Activated CD8-positive, alpha-beta memory T cell treated with anti-CD3 and anti-CD28 coated beads, Interleukin-2, amount 50 U/mL, for 1 hour (primary cell): ENCODE data around the gene C18orf63.
"Not testable (repeated sequence)": the region's sequence is repeated elsewhere in the genome, so short reads cannot be mapped to it uniquely, and the experiment has no call there.

Experiments
- DNase-seq: peaks from one replicate; pipeline ENCODE4 v3.0.0-alpha.2; 2020; ENCODE audit errors: extremely low read depth

Gene C18orf63

DNA sequence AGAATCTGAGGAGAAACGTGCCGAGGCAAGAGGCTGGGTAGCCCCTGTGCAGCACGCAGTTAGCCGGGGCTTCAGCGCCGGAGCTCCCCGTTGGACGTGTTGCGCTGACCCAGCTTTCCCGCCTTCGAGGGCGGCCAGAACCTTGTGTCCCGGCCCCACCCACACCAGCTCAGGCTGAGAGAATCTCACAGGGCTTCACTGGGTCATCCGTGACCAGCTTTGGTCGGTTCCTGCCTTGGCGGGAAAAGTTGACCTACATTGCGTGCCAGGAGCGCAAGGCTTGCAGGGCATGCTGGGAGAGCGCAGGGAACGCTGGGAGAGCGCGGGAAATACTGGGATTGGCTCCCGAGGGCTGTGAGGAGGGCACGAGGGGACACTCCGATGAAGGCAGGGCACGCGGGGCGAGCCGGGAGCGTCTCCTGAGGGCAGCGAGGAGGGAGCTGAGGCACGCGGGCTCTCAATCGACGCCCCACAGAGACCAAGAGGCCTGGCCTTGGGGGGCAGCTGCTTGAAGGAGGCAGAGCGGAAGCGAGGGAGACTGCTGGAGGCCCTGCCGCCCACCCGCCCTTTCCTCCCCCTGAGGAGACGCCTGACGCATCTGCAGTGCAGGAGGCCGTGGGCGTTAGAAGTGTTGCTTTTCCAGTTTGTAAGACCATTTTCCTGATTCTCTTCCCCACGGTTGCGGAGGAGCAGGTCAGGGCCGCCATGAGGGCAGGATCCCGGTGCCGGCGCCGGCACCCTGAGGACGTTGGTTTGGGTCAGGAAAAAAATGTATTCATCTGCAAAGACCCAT lies at the start of gene C18orf63:
TSS of gene C18orf63 (plus strand) at position 376 of the 793 bp plus-strand sequence. CDS start 2,027 bp downstream, outside the sequence.
- DNase-seq: no peak

DNA sequence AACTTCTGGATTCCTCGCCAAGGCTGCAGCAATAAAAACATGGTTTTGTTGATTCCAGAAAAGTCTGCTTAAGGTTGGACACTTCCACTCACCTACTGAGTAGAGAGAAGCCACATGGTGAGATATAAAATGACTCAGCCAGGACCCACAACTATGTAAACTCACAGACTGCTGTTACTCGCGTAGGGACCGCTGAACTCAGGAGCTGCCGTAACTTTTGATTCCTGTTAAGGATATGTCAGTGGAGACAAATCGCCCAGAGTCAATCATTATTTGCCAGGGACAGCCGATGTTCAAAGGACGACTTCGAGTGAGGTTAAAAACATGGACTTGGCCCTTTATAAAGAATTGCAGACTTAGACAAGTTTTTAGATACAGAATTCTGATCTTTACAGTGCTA lies 49.5 kb upstream of the C18orf63 start:
- DNase-seq: no peak

DNA sequence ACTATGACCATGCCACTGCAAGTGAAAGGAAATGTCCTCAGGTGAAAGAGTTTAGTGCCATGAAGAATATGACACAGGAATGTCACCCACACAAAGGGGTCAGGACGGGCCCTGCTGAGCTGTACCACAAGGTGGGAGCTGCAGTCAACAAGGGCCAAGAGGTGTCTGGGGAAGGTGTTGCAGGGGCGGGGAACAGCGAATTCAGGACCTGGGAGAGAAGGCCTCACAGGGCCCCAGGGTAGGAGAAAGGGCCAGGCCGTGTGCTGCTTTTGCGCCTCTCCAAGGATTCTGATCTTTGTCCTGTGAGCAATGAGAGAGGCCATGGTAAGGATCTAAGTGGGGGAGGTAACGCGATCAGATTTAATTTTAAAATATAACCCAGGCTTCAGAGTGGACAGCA lies 47.5 kb upstream of the C18orf63 start:
- DNase-seq: no peak

DNA sequence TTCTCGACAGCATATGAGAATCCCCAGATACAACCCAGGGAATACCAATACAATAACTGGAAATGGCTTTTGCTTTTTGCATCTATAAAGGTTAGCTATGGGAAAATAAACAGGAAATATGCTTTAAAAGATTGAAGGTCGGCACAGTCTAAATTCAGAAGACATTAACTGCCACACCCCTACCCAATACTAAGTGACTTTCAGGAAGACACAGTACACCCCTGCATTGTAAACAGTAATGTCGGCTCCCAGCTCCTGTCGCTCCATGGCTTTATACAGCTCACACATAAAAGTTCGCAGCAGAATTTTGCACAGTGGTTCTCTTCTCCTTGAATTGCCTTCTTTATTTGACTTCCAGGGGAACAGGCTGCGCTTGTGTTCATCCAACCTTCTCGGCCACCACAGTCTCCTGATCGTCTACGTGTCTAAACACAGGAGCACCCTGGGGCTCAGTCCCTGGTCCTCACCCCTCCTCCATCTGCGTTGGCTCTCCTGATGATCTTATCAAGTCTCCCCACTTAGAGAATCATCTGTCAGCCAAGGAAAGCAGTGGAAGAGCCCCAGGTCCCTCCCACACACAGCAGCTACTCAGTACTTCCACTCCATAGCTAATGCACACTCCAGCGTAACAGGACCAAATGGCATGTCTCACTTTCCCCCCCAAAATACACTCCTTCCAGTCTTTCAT lies 46.6 kb upstream of the C18orf63 start:
- no peak for DNase-seq

DNA sequence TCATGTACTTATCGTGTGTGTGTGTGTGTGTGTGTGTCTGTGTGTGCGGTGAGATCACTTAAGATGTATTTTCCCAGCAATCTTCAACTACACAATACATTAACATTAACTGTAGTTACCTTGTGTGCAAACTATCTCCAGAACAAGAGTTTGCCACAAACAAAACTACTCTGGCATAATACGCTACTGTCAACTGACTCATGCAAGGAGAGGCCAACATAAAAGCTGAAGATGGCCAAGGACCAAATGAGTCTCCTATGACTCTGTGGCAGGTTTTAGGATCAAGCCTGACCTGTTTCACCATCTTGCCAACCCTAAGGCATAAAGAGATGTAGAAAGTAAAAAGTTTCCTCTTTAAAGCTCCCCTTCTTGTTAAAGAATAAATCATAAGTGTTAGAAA lies 44.0 kb upstream of the C18orf63 start:
- DNase-seq: no peak

DNA sequence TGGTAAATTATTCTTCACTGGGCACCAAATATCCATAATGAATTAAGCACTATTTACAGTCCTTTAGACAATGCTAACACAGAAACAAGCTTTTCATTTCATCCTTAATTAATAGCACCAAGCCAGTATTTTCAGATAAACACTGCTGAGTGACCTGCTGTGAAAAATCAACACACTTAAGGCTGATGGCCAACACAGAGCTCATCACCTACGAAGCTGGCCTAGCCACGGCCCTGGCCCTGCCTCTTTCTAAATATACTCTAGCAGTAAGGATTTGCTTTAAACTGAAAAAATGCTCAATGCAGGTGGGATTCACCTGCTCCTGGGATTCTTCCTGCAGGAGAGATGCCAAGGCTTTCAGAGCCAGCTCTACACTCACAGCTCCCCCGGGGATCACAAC lies 42.2 kb upstream of the C18orf63 start:
- no peak for DNase-seq

DNA sequence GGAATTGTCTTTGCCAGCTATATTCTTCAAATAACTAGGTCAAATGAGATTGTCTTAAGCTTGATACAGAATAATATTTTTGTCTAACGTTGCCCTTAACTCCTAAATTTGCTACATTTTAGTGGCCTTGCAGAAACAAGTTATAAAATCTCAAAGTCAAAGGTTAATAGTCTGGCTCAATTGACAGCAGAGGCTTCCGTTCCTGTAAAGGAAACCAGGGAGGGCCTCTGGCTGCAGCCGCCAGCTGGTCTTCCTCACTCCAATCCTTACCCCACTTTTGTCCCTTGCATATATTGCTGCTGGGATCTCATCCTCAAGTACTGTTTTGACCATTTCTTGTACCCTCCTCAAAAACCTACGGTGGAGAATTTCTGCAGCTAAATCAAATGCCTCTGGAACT lies 40.9 kb upstream of the C18orf63 start:
- no peak for DNase-seq

DNA sequence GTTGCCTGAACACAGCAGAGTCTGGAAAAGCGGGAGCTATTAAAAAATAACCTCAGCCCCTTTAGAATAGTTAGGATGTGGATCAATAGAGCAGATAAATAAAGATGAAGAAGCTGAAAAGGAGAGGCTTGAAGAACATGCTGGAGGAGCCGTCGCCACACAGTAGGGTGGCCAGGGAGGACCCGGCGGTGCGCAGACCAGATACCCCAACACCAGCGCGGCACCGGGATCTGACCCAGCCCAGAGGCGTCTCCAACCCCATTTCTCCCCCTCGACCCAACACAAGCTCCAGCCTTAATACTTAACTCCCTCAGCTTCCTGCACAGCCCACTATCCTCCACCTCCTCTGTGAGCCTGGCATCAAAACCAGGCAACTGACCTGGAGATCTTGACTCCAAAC lies 39.9 kb upstream of the C18orf63 start:
- no peak for DNase-seq

DNA sequence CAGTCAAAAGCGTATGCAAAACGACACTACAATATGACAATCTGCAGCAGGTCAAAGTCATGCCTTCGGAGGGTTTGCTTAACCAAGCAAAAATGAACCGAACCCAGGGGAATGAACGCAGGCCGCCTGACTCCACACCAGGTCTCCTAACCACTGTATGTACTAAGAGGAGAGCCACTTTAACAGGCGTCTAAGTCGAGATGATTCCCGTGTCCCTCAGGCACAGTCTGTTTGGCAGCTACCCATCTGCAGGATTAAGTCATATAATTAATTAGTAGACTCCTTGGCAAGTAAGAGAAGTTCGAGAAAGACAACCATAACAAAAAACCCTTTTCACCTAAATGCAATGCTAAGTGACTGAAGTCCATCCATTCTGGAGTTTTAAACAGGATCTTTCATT lies 39.0 kb upstream of the C18orf63 start:
- no peak for DNase-seq

DNA sequence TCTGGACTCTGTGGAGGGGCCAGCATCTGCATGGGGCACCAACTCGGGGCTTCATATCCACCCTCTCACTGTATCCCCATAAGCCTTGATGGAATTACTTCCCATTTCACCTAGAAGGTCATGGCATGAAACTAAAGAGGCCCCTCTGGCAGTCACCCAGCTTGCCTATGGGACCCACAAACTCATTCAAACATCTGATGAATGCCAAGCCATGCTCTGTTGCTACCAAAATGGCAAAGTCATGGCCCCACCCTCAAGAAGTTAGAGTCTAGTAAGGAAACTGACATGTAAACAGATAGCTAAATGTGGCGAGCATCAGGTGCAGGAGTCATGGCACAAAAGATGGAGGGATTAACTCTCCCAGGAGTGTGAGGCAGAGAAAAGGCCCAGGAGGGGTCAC lies 38.3 kb upstream of the C18orf63 start:
- no peak for DNase-seq

DNA sequence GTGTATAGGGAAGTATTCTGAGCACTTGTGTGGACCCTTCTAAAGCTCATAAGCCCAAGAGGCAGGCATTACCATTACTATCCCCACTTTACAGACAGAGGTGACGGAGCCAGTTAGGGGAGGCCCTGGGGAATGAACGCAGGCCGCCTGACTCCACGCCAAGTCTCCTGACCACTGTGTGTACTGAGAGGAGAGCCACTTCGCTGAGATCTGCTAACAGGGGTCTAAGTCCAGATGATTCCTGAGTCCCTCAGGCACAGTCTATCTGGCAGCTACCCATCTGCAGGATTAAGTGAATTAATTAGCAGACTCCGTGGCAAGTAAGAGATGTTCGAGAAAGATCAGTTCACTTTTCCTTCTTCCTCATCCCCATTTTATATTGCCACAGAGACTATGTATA lies 37.6 kb upstream of the C18orf63 start:
- DNase-seq: no peak

DNA sequence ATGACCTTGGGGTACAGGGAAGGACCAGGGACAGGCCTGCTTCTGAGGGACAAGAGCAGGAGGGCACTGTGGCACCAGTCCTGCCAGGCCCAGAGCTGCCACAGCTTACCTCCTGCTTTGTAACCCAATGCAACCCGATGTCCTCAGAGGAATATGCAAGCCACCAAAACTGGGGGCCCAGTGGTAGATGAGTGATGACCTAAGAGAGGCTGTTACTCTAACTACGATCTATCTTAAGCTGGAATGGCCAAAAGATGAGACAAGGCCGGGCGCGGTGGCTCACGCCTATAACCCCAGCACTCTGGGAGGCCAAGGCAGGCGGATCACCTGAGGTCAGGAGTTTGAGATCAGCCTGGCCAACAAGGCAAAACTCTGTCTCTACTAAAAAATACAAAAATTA lies 36.7 kb upstream of the C18orf63 start:
- DNase-seq: no peak

DNA sequence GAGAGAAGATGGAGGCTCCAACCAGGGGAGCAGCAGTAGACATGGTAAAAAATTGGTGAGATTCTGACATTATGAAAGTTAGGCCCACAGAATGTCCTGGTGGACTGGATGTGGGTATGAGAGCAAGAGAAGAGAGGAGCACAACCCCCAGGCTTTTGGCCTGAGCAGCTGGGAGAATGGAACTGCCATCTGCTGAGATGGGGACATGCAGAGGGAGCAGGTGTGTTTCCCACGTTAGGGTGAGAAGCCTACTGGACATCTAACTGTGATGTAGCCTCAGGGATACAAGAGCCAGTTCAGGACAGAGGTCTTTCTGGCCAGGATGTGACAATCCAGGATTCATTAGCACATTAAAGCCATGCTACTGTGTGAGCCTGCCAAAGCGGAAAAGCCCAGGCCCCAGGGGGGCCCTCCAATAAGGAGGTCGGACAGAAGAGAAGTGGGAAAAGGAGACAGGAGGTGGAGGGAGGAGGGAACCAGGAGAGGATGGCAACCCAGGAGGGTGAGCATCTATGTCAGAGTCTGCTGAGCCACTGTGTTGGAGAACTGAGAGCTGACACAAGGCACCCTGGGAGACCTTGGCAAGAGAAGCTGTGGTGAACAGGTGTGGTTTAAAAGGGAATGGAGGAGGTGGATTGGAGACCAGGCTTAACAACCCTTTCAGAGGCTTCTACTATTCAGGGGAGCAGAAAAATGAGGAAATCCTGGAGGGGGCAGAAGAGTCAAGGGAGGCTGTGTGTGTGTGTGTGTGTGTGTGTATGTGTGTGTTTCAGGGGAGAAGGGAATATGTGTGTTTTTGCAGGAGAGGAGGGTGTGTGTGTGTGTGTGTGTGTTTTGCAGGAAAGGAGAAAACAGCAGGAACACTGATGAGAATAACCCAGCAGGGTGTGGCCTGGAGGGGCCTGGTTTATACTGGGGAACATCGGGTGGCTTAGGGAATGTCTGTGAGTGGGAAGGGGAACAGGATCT lies 34.3 kb upstream of the C18orf63 start:
- DNase-seq: no peak

DNA sequence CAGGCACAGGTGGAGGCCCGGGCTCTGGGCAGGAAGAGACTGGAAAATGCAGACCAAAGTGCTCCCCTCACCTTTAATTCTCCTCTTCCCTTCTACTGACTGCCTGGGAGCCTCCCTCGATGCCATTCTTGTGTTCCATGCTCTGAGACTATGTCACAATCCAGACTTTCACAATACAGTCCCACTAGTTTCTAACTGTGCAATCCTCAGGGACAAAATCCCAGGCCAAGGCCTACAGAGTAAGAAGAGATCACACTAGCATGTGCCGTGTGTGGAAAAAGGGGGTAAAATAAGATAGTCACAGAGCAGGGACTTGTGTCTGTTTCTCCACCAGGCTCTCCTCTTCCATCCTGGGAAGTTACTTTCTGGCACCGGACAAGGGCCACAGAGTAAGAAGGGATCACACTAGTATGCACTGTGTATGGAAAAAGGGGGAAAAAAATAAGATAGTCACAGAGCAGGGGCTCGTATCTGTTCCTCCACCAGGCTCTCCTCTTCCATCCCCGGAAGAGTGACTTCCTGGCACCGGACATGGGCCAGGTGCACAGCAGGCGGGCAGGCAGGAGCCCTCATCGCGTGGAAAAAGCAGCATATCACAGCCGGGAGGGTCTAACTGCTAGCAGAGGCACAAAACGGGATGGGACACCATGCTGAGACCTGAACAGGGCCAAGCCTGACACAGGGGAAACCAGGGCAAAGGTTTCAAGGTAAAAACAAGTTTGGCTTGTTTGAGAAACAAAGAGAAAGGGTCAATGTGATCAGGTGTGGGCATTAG lies 33.5 kb upstream of the C18orf63 start:
- DNase-seq: no peak

DNA sequence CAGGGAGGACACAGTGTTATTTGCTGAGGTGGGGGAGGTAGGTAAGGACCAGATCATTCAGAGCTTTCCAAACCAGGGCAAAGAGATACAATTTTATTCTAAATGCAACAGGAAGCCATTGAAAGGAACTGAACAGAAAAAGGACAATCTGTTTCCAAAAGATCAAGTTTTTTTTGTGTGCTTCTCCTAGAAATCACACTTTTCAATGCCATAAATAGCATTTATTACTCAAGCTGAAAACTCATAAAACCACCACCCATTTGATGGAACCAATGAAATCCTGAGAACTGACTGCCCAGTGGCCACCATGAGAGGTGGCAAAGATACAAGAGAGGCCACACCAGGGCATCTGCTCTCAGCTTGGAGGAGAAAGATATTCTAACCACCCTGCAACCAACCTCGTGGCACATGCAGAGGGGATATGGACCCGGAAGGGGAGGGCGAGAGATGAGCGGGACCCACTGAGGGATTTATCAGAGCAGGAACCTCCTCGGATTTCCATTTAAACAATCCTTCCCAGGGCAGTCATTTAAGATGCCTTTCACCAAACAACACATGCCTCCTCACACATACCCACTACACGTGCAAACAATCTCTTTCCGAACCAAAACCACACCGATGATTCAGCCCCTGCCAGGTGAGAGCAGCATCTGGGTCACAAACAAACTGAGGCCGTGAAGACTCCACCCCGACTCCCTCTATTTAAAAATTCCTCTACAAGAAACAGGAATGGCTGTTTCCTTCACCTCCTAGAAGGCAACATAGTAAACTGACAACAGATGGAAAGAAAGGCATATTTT lies 32.7 kb upstream of the C18orf63 start:
- DNase-seq: no peak

DNA sequence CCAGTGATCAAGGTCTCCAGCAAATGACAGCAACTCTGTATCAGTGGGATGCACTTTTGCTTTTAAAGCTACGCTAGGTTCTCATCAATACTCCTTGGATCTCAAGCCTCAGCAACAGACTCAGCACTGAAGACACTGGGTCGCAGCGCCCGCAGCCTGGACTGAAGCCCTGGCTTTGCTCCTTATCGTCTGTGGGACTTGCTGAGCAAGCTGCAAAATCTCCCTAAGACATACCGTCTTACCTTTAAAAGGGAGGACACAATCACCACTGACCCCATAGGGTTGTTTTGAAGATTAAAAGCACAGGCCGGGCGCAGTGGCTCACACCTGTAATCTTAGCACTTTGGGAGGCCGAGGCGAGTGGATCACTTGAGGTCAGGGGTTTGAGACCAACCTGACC lies 32.0 kb upstream of the C18orf63 start:
- DNase-seq: no peak

DNA sequence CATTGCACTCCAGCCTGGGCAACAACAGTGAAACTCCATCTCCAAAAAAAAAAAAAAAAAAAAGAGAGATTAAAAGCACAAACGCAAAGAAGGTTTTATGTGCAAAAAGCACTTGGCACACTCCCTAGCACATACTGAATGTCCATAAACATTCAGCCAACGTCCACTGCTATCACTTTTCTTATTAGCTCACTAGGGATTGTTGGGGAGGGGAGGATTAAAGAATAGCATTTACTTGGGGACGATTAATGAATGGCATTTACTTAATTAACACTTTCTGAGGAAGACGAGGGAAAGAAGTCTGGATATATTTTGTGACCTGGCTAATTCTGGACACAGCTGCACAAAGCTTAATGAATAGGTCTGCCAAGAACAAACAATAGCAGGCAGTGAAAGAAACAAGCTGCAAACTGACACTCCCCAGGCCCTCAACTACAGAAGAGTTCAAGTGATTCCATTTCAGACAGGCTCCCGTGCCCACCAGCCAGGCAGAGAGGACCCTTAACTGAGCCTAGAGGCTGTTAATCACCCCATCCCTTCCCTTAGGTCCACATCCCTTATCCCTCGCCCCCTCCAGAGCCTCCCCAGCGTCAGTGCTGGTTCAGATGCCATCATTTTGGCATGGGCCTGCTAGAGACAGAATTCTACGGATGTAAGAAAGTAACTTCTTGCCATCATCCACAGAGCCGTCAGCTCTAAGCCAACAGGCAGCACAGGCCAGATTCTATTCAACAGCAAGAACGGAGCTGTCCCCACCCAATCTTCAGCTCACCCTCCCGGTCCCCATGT lies 31.3 kb upstream of the C18orf63 start:
- no peak for DNase-seq

DNA sequence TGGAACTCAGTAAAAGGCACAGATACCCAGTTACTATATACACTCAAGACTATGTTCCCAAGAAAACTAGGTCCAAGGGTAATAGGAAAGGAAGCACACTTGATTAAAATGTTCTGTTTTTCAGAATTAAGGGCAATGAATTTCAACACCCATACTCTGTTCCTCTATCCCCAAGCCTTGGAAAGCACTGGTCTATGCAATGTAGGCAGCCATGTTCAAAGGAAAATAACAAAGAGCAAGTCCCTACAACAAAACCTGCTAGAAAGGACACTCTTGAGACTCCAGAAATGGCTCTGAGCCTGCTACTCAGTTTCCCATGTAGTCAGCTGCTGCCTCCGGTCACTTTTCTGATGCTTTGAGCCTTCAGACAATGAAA lies 30.7 kb upstream of the C18orf63 start:
- DNase-seq: no peak

DNA sequence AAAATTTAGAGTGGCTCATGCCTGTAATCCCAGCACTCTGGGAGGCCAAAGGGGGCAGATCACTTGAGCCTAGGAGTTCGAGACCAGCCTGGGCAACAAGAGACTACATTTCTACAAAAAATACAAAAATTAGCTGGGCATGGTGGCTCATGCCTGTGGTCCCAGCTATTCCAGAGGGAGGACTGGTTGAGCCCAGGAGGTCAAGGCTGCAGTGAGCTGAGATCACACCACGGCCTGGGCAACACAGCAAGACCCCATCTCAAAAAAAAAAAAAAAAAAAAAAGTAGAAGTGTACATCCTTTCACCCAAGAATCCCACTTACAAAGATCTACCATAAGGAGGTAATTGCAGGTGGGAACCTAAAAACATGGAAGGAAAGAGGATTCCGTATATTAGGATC lies 30.1 kb upstream of the C18orf63 start:
- DNase-seq: not testable (repeated sequence)
